Suprapubic skin (tissue), 4 donors: ENCODE results near the gene OS9. TPM values are rescaled to one million over a fixed set of nuclear protein-coding genes. Genes with fewer than 3 reads are reported as not detected.

Source experiments
- DNase-seq, 2 donors: peaks; one replicate each; pipeline ENCODE4 v3.0.0-alpha.2; 2019; ENCODE audit warnings: low spot score in 2 of 2
- H3K27ac ChIP-seq: fragments of 200-600 bp; sonication (generic); one replicate; pipeline ENCODE4 v1.5.1; 2019
- H3K27me3 ChIP-seq: fragments of 200-600 bp; sonication (generic); one replicate; pipeline ENCODE4 v1.5.1; 2019
- H3K36me3 ChIP-seq: fragments of 200-600 bp; sonication (generic); one replicate; pipeline ENCODE4 v1.5.1; 2019
- H3K4me1 ChIP-seq: fragments of 200-600 bp; sonication (generic); one replicate; pipeline ENCODE4 v1.5.1; 2019
- H3K4me3 ChIP-seq: fragments of 200-600 bp; sonication (generic); one replicate; pipeline ENCODE4 v1.5.1; 2019; ENCODE audit warnings: mild to moderate bottlenecking
- H3K9me3 ChIP-seq: fragments of 200-600 bp; sonication (generic); one replicate; pipeline ENCODE4 v1.5.1; 2019
- CTCF ChIP-seq, 2 donors: fragments of 200-600 bp in 1 of 2; fragments of 450-650 bp in 1 of 2; sonication (generic) in 1 of 2; IDR thresholded peaks; one replicate each; pipeline ENCODE4 v1.5.1; 2016 to 2019; ENCODE audit warnings: antibody characterized with exemption in 2 of 2, mild to moderate bottlenecking in 1 of 2, moderate library complexity in 1 of 2
- EP300 ChIP-seq: sonication (generic); formaldehyde crosslinking; IDR thresholded peaks from one replicate; pipeline ENCODE4 v1.6.1; 2017; ENCODE audit warnings: antibody characterized with exemption
- POLR2A ChIP-seq, 2 donors: fragments of 450-650 bp; IDR thresholded peaks; one replicate each; pipeline ENCODE4 v1.6.1; 2017; ENCODE audit warnings: antibody characterized with exemption in 2 of 2, mild to moderate bottlenecking in 2 of 2, moderate library complexity in 2 of 2
- POLR2AphosphoS5 ChIP-seq, 3 donors: sonication (generic); formaldehyde crosslinking; IDR thresholded peaks; one replicate each; pipeline ENCODE4 v1.6.1; 2017; ENCODE audit warnings: antibody characterized with exemption in 3 of 3
- WGBS: methylation state at CpG from one replicate; pipeline ENCODE4 v1.1.5; 2018; 5-methylcytosine and 5-hydroxymethylcytosine counted together
- total RNA-seq, 4 donors: library from RNA; depleted of rRNA; stranded (reverse); fragments of >200 nt; gene quantifications; one replicate each; pipeline ENCODE4 v1.1.0, GENCODE V29; 2016

Gene OS9
- total RNA-seq, 4 donors from 2014 or later, result 165 to 282 (median 236) TPM

DNA sequence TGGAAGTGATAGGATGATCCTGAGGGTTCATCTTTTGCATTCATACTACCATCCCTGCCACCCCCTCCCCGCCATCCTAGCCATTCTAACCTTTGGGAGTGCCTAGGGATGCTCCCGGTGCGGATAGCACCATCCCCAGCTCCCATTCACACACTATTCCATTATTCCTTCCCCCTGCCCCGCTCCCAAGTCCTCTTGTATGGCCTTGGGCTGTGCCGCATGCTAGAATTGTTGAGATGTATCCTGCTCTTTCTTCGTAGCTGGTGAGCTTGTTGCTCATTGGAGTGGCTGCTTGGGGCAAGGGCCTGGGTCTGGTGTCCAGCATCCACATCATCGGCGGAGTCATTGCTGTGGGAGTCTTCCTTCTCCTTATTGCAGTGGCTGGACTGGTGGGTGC is 51.6 kb downstream of the OS9 start:
- peaks cover 3% of the 10 kb centered on the region for H3K27me3 ChIP-seq
- TF ChIP-seq POLR2A (IDR thresholded peaks at IDR 0.05), result no peak
- TF ChIP-seq EP300, result no peak
- no peak for TF ChIP-seq POLR2AphosphoS5 (IDR thresholded peaks at IDR 0.05)
- TF ChIP-seq CTCF (IDR thresholded peaks at IDR 0.05), result no peak
- DNase-seq, result no peak
- 35% methylated on average over 8 of the region's 8 CpGs for WGBS
- peak overlapping the region; percentile 97 for H3K27ac ChIP-seq
- H3K9me3 ChIP-seq, result no peaks in the 10 kb centered on the region
- peaks cover 32% of the 10 kb centered on the region for H3K36me3 ChIP-seq
- peak overlapping the region; percentile 85 for H3K4me3 ChIP-seq
- H3K4me1 ChIP-seq, result peaks cover 24% of the 10 kb centered on the region

DNA sequence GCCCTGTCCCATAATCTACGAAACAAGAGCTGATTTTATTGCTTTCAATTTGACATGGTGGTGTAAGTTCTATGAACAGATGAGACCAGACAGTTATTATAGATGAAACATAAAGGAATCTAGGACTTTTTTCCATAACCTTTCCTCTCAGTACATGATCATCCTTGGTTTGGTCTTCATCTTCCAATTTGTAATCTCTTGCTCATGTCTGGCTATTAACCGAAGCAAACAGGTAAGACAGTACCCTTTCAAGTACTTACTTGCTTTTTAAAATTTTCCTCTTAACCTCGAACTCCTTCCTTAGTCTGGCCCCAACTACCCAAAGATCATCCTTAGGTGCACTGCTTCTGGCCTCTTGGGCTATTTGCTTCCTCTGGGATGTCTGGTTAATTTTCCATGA is 52.1 kb downstream of the OS9 start:
- peak overlapping the region; percentile 85 for H3K4me3 ChIP-seq
- peaks cover 33% of the 10 kb centered on the region for H3K36me3 ChIP-seq
- DNase-seq, result no peak
- TF ChIP-seq POLR2AphosphoS5 (IDR thresholded peaks at IDR 0.05) (no peak), POLR2A (IDR thresholded peaks at IDR 0.05) (no peak), EP300 (no peak), CTCF (IDR thresholded peaks at IDR 0.05) (no peak)
- H3K4me1 ChIP-seq, result peaks cover 26% of the 10 kb centered on the region
- no peaks in the 10 kb centered on the region for H3K9me3 ChIP-seq
- WGBS, result 73% methylated on average over 3 of the region's 3 CpGs
- no peak overlapping the region for H3K27ac ChIP-seq
- peaks cover 3% of the 10 kb centered on the region for H3K27me3 ChIP-seq

- DNase-seq, result no peak
- WGBS, result 98% methylated on average over 5 of the region's 5 CpGs
- TF ChIP-seq POLR2A (IDR thresholded peaks at IDR 0.05) (no peak), CTCF (IDR thresholded peaks at IDR 0.05) (no peak), POLR2AphosphoS5 (IDR thresholded peaks at IDR 0.05) (no peak), EP300 (no peak)
- Histone ChIP-seq H3K27ac (no peak overlapping the region), H3K9me3 (no peaks in the 10 kb centered on the region), H3K27me3 (no peaks in the 10 kb centered on the region), H3K4me1 (peaks cover 43% of the 10 kb centered on the region), H3K4me3 (no peak overlapping the region), H3K36me3 (peaks cover 33% of the 10 kb centered on the region)
Observed at GRCh38 chr12:57749061-57749460, 55.1 kb downstream of the OS9 start.

- Histone ChIP-seq H3K27me3 (no peaks in the 10 kb centered on the region), H3K27ac (peak overlapping the region; percentile 90), H3K4me3 (peak overlapping the region; percentile 71), H3K9me3 (no peaks in the 10 kb centered on the region), H3K36me3 (peaks cover 33% of the 10 kb centered on the region), H3K4me1 (peaks cover 45% of the 10 kb centered on the region)
- no peak for TF ChIP-seq EP300
- no peak for TF ChIP-seq POLR2A (IDR thresholded peaks at IDR 0.05)
- no peak for TF ChIP-seq CTCF (IDR thresholded peaks at IDR 0.05)
- no peak for TF ChIP-seq POLR2AphosphoS5 (IDR thresholded peaks at IDR 0.05)
- WGBS, result 93% methylated on average over 15 of the region's 15 CpGs
- DNase-seq, result no peak
Observed at GRCh38 chr12:57750561-57751431, 56.9 kb downstream of the OS9 start.

GRCh38 chr12:57751432-57751787 is 57.5 kb downstream of the OS9 start:
- 13% methylated on average over 4 of the region's 8 CpGs for WGBS
- TF ChIP-seq CTCF (IDR thresholded peaks at IDR 0.05) (no peak), POLR2AphosphoS5 (IDR thresholded peaks at IDR 0.05) (no peak), EP300 (no peak)

More at GRCh38 chr12:57751432-57751787, 57.5 kb downstream of the OS9 start:
- no peaks in the 10 kb centered on the region for H3K9me3 ChIP-seq
- peaks cover 32% of the 10 kb centered on the region for H3K36me3 ChIP-seq
- peak overlapping the region; percentile 71 for H3K4me3 ChIP-seq
- H3K27me3 ChIP-seq, result no peaks in the 10 kb centered on the region
- DNase-seq, result no peak
- H3K27ac ChIP-seq, result peak overlapping the region; percentile 90
- peaks cover 47% of the 10 kb centered on the region for H3K4me1 ChIP-seq
